Cortex of kidney (tissue), 1 donor: ENCODE results near the gene PIBF1.
"Not testable (repeated sequence)": the region's sequence is repeated elsewhere in the genome, so short reads cannot be mapped to it uniquely, and the experiment has no call there.

Experiments used
- DNase-seq: peaks from one replicate; lab custom pipeline; 2025; lab: John Stamatoyannopoulos, UW

The PIBF1 gene

GRCh38 chr13:72911981-72912380, 130.0 kb downstream of the PIBF1 start:
- no peak for DNase-seq

GRCh38 chr13:72920097-72920496, 138.2 kb downstream of the PIBF1 start:
- no peak for DNase-seq

GRCh38 chr13:72931311-72931710, 149.4 kb downstream of the PIBF1 start:
- no peak for DNase-seq

- DNase-seq, result no peak
These were observed 150.3 kb downstream of the PIBF1 start for GRCh38 chr13:72932250-72932649.

GRCh38 chr13:72946267-72946666, 164.3 kb downstream of the PIBF1 start:
- DNase-seq, result not testable (repeated sequence)

- no peak for DNase-seq
These were observed 170.7 kb downstream of the PIBF1 start for GRCh38 chr13:72952529-72953141.

GRCh38 chr13:72953391-72953965, 171.5 kb downstream of the PIBF1 start:
- DNase-seq, result no peak

GRCh38 chr13:72959643-72960042, 177.7 kb downstream of the PIBF1 start:
- DNase-seq, result no peak

GRCh38 chr13:72960114-72960513, 178.2 kb downstream of the PIBF1 start:
- no peak for DNase-seq

- no peak for DNase-seq
These were observed 178.6 kb downstream of the PIBF1 start for GRCh38 chr13:72960541-72960940.

- DNase-seq, result no peak
These were observed 181.8 kb downstream of the PIBF1 start for GRCh38 chr13:72963762-72964161.

GRCh38 chr13:72970301-72970880, 188.5 kb downstream of the PIBF1 start:
- no peak for DNase-seq

- no peak for DNase-seq
These were observed 189.0 kb downstream of the PIBF1 start for GRCh38 chr13:72970956-72971355.

GRCh38 chr13:72973234-72973633, 191.3 kb downstream of the PIBF1 start:
- DNase-seq, result no peak

GRCh38 chr13:72983085-72983768, 201.3 kb downstream of the PIBF1 start:
- no peak for DNase-seq

- no peak for DNase-seq
These were observed 203.7 kb downstream of the PIBF1 start for GRCh38 chr13:72985610-72986009.

GRCh38 chr13:72986197-72986596, 204.3 kb downstream of the PIBF1 start:
- DNase-seq, result no peak

GRCh38 chr13:72990953-72991352, 209.0 kb downstream of the PIBF1 start:
- no peak for DNase-seq

- DNase-seq, result no peak
These were observed 216.1 kb downstream of the PIBF1 start for GRCh38 chr13:72998012-72998411.

- no peak for DNase-seq
These were observed 218.2 kb downstream of the PIBF1 start for GRCh38 chr13:73000027-73000674.

GRCh38 chr13:73001971-73002370, 220.0 kb downstream of the PIBF1 start:
- DNase-seq, result no peak

GRCh38 chr13:73011751-73012150, 229.8 kb downstream of the PIBF1 start:
- DNase-seq, result no peak

GRCh38 chr13:73015805-73016204, 233.9 kb downstream of the PIBF1 start:
- DNase-seq, result no peak
